Bronchial epithelial cell (primary cell): ENCODE results near the gene SCGB3A1. TPM values are rescaled to one million over a fixed set of nuclear protein-coding genes. Genes with fewer than 3 reads are reported as not detected.

Experiments used
- DNase-seq: peaks from one replicate; pipeline ENCODE4 v3.0.0-alpha.2; 2010; ENCODE audit warnings: low read depth
- FAIRE-seq: peaks from 2 replicates; lab custom pipeline; 2011; peaks lifted over from hg19 to GRCh38; lab: Jason Lieb, UNC
- H3K27me3 ChIP-seq: 2 replicates; pipeline ENCODE4 v1.5.1; 2011; ENCODE audit warnings: low read length; ENCODE audit not compliant: control insufficient read depth, insufficient read depth
- H3K36me3 ChIP-seq: 2 replicates; pipeline ENCODE4 v1.5.1; 2011; ENCODE audit warnings: low read length; ENCODE audit not compliant: control insufficient read depth, insufficient read depth
- H3K4me3 ChIP-seq: 2 replicates; pipeline ENCODE4 v1.5.1; 2011; ENCODE audit warnings: mild to moderate bottlenecking, low read depth, low read length, control low read depth
- total RNA-seq: library from RNA; depleted of rRNA; stranded (reverse); fragments of >200 nt; gene quantifications from 2 replicates; pipeline ENCODE4 v1.2.1, GENCODE V29; 2014
- TF ChIP-seq, protein P1 (sequence below): IDR thresholded peaks from 2 replicates; pipeline ENCODE4 v1.5.1; 2011; ENCODE audit warnings: mild to moderate bottlenecking, moderate library complexity, low read length, control low read depth, inconsistent platforms; ENCODE audit not compliant: insufficient read depth, severe bottlenecking

SCGB3A1 gene
- total RNA-seq, 1 donor from 2014 or later = not detected

DNA sequence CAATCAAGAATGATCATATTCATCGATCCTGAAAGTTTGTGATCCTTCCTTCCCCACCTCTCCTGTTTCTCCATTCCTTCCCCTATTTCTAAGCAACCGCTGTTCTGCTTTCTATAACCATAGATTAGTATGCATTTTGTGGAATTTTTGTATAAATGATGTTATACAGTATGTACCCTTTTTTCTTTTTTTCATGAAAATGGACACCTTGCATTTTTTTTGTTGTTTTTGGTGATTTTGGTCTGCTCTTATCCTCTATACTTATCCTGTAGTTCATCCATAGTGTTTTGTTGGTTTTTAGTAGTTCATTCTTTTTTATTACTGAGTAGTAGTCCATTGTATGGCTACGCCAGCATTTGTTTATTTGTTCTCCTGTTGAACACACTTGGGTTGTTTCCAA is 46.1 kb downstream of the SCGB3A1 start:
- no peak for DNase-seq
- TF ChIP-seq, protein P1, sequence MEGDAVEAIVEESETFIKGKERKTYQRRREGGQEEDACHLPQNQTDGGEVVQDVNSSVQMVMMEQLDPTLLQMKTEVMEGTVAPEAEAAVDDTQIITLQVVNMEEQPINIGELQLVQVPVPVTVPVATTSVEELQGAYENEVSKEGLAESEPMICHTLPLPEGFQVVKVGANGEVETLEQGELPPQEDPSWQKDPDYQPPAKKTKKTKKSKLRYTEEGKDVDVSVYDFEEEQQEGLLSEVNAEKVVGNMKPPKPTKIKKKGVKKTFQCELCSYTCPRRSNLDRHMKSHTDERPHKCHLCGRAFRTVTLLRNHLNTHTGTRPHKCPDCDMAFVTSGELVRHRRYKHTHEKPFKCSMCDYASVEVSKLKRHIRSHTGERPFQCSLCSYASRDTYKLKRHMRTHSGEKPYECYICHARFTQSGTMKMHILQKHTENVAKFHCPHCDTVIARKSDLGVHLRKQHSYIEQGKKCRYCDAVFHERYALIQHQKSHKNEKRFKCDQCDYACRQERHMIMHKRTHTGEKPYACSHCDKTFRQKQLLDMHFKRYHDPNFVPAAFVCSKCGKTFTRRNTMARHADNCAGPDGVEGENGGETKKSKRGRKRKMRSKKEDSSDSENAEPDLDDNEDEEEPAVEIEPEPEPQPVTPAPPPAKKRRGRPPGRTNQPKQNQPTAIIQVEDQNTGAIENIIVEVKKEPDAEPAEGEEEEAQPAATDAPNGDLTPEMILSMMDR = no peak
- peaks cover 2% of the 10 kb centered on the region for H3K36me3 ChIP-seq
- no peak overlapping the region for H3K4me3 ChIP-seq
- no peak for FAIRE-seq
- H3K27me3 ChIP-seq = no peaks in the 10 kb centered on the region

DNA sequence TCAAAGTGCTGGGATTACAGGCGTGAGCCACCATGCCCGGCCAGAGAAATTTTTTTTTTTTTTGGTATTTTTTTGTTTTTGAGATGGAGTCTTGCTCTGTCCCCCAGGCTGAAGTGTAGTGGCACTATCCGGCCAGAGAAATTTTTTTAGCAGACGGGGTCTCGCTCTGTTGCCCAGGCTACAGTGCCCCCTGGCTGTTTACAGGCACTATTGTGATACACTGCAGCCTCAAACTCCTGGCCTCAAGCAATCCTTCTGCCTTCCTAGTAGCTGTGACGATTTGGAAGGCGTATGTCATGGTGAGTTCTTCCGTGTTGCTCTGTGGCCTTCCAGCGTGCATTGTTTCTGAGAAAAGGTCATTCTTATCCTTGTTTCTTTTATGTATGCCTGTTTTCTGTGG is 49.6 kb downstream of the SCGB3A1 start:
- Histone ChIP-seq H3K36me3 (peaks cover 2% of the 10 kb centered on the region), H3K27me3 (no peaks in the 10 kb centered on the region)
- FAIRE-seq = no peak

More for the DNA sequence above, 49.6 kb downstream of the SCGB3A1 start:
- no peak overlapping the region for H3K4me3 ChIP-seq
- TF ChIP-seq, protein P1 = no peak
- DNase-seq = no peak

Other genes with a start within 250 kb of the SCGB3A1 start
- gene GFPT2, start 238.2 kb downstream of the SCGB3A1 start, total RNA-seq = 0.26 and 0.53 TPM in 2 replicates
- gene CNOT6, start 97.1 kb downstream of the SCGB3A1 start, total RNA-seq = 26.6 and 32.0 TPM in 2 replicates
- gene FLT4, start 58.1 kb upstream of the SCGB3A1 start, total RNA-seq = under 0.01 TPM in 1 of 2 replicates, not detected in the other
- gene OR2Y1, start 148.6 kb upstream of the SCGB3A1 start, total RNA-seq = not detected in 2 replicates
- 62.1 and 78.2 TPM in 2 replicates for gene MGAT1, start 211.3 kb upstream of the SCGB3A1 start, total RNA-seq